NCI-H748 (cell line): ENCODE results near the gene FOXK1.
A peak's percentile ranks its signal among the peaks of the same experiment; 100 is the strongest.
"Not testable (repeated sequence)": the region's sequence is repeated elsewhere in the genome, so short reads cannot be mapped to it uniquely, and the experiment has no call there.

ENCODE experiments used
- DNase-seq: peaks from one replicate; lab custom pipeline; 2025; ENCODE audit not compliant: unreplicated experiment; lab: John Stamatoyannopoulos, UW

Gene FOXK1

DNA sequence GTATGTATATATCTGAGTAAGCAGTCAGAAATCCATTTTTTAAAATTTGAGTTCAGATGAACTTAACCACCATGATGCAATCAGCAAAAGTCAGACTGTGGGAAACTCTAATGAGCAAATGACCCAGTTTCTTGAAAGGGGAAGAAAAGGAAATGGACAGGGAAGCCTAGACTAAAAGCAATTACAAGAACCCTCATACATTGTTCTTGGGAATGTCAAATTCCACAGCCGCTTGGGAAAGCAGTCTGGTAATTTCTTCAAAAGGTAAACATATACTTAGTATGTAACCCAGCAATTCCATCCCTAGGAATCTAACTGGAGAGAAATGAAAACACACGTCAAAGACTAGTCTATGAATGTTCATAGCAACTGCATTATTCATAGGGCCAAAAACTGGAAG, 16.4 kb upstream of the FOXK1 start:
- no peak for DNase-seq

DNA sequence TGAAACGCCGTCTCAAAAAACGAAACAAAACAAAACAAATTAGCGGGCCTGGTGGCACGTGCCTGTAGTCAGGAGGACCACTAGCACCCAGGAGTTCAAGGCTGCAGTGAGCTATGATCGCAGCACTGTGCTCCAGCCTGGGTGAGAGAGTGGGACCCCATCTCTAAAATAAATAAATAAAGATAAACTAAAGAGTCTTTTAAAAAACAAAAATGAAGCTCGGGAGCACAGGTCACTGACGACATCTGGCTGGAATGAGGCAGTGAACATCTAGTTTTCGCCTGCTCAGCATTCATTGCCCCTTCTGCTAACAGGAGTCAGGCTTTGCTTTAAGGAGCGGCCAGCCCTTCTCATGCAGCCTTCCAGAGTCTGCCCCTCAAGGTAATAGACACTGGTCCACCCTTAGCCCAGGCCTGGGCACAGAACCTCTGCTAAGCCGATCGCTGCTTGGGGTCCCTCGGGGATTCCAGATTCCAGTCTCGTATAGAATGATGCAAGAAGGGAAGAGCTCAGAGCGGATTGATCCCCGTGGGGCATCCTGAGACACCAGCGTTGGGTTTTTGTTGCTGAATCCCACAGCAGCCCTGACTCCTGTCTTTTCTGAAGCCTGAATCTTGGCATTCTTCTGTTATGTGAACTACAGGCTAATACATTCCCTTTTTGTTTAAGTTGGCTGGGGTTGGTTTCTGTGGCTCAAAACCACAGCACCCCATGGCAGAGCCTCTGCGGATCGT, 14.2 kb upstream of the FOXK1 start:
- DNase-seq = no peak

DNA sequence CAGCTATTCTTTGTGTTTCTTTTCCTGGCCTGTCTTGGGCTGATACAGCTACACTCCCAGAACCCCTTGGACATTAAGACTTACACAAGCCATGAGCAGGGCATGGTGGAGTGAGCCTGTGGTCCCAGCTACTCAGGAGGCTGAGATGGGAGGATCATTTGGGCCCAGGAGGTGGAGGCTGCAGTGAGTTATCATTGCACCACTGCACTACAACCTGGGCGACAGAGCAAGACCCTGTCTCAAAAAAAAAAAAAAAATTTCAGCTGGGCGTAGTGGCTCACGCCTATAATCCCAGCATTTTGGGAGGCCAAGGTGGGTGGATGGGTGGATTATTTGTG, 13.6 kb upstream of the FOXK1 start:
- DNase-seq = no peak

DNA sequence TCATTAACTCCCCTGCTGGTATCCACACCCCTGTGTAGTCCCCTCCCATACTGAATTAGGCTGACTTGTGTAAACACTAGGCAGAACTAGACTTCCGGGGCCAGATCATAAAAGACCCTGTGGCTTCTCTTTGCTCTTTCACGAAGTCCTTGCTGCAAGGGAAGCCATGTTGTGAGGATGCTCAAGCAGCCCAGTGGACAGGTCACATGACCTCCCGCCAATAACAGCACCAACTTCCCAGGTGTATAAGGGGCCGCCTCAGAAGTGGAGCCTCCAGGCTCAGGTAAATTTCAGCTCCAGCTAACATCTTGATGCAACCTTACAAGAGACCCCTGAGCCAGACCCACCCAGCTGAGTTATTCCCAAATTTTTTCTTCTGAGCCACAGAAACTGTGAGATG, 11.3 kb upstream of the FOXK1 start:
- peak; percentile 63 for DNase-seq

DNA sequence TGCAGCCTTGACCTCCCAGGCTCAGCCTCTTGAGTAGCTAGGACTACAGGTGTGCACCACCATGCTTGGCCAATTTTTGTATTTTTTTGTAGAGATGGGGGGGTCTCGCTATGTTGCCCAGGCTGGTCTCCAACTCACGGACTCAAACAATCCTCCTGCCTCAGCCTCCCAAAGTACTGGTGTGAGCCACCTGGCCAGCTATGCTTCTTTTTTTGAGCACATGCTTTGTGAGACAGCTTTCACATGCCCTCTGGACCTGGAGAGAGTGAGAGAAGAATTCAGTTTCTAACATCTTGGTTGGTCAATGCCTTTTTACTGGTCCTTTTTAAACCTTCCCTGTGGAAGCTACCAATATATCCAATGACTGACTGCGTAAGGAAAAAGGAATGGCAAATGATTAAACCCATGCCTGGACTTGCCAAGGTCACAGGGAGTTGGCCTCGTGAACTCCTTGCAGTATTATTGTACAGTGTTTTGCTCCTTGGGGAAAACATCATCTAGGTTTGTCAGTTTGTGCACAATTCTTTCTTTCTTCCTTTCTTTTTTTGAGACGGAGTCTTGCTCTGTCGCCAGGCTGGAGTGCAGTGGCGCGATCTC, 6.2 kb upstream of the FOXK1 start:
- DNase-seq = no peak

DNA sequence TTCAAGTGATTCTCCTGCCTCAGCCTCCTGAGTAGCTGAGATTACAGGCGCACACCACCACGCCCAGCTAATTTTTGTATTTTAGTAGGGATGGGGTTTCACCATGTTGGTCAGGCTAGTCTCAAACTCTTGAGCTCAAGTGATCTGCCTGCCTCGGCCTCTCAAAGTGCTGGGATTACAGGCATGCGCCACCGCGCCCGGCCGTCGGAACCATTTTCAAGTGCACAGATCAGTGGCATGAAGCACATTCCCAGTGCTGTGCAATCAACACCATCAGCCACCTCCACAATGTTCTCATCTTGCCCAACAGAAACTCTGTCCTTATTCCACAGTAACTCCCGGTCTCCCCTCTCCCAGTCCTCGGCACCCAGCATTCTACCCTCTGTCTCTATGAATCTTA, 4.6 kb upstream of the FOXK1 start:
- DNase-seq = not testable (repeated sequence)

DNA sequence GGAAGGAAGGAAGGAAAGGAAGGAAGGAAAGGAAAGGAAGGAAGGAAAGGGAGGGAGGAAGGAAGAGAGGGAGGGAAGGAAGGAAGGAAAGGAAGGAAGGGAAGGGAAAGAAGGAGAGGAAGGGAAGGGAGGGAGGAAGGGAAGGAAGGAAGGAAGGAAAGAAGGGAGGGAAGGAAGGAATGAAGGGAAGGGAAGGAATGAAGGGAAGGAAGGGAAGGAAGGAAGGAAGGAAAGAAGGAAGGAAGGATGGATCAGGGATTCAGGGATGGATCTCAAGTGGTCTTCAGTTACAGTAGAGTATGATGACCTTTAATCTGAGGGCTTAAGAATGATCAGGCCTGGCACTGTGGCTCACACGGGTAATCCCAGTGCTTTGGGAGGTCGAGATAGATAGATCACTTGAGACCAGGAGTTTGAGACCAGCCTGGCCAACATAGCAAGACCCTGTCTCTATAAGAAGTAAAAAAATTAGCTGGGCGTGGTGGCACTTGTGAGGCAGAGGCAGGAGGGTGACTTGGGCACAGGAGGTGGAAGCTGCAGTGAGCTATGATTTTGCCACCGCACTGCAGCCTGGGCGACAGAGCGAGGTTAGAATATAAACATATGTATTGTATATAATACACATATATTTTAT, 760 bp upstream of the FOXK1 start:
- DNase-seq = peak; percentile 28

DNA sequence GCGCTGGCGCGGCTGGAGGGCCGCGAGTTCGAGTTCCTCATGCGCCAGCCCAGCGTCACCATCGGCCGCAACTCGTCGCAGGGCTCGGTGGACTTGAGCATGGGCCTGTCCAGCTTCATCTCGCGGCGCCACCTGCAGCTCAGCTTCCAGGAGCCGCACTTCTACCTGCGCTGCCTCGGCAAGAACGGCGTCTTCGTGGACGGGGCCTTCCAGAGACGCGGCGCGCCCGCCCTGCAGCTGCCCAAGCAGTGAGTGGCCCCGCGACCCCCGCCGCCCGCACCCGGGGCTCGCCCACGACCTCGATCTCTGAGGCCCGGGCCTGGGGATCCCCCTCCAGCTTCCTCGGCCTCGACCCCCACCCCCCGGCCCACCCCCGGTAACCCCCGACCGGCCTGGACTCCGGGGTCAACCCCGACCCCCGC, 537 bp downstream of the FOXK1 start:
- DNase-seq = peak; percentile 74

DNA sequence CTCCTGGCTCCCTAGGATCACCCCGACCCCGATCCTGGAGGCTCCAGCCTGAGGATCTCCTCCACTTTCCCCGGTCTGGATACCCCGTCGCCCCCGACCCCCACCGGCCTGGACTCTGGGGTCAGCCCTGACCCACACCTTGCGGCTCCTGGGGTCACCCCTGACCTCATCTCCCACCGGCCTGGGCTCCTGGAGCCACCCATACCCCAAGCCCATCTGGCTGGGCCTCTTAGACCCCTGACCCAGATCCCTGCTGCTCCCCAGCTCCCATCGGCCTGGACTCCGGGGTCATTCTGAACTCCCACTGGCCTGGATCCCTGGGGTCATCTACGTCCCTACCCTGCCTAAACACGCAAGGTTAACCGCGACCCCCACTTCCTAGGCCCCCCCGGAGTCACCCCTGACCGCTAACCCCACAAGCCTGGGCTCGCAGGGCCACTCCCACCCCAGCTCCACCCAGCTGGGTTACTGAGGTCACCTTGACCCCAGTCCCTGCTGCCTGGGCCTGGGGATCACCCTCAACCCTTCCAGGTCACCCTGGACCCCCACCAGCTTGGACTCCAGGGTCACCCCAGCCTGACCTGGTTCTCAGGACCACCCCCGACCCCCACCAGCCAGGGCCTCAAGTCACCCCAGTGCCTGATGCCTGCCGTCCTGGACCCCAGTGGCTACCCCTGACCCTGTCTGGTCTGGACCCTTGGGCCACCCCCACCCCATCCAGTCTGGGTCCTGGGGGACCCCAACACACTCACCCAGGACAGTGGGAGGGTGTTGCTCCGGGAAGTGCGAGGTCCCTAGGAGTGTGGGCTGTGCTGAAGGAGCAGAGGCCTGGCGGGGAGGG, 1.2 kb downstream of the FOXK1 start:
- no peak for DNase-seq

DNA sequence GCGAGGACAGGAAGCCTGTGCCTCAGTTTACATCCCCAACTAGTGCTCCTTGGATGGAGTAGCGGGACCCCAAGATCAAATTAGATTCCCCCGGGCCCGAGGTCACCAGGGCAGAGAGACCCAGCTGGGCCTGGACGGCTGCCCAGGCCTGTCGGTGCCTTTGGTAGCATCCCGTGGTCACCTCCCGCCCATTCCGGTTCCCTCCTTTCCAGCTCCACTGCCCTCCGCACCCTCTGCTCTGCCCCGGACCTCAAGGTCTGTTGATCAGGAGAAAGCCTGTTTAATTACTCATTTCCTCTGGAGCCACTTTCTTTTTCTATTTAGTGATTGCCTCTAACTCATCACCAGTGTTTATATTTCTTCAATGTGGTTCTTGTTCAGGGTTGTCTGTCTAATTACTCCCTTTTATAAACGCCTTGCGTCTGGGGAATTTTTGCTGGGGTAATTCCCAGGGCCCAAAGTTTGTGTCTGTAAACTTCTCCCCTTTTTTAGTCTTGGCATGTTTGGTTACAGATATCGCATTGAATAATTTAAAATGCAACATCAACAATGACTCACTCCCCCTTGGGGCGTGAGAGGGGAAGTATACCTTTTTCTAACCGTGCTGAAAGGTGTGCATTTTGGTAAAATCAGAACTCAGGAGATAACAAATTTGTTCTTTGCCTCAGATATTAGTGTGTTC, 1.9 kb downstream of the FOXK1 start:
- peak; percentile 25 for DNase-seq

DNA sequence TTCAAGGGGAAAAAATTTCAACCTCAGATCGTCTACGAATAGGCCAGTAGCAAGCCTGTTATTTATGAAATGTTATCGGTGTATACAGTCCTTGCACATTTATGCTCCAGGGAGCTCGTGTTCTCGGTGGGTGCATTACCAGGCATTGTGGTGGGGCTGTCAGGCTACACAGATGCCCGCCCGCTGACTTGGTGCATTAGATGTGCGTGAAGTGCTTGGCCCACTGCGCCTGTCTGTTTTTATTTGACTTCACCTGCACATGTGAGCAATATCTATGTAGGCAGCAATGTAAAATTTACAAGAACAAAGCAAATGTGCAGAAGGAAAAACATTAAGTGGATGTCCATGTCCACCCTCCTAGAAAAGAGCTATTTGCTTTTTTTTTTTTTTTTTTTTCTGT, 2.8 kb downstream of the FOXK1 start:
- DNase-seq = no peak

DNA sequence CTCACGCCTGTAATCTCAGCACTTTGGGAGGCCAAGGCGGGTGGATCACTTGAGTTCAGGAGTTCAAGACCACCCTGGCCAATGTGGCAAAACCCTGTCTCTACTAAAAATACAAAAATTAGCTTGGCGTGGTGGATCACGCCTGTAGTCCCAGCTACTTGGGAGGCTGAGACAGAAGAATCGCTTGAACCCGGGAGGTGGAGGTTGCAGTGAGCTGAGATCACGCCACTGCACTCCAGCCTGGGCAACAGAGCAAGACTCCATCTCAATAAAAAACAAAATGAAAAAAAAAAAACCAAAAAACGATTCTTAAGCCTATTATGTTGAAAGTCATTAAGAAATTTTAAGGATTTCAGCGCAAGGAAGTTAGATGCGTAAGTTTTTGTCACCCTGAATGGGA, 3.6 kb downstream of the FOXK1 start:
- DNase-seq = not testable (repeated sequence)

DNA sequence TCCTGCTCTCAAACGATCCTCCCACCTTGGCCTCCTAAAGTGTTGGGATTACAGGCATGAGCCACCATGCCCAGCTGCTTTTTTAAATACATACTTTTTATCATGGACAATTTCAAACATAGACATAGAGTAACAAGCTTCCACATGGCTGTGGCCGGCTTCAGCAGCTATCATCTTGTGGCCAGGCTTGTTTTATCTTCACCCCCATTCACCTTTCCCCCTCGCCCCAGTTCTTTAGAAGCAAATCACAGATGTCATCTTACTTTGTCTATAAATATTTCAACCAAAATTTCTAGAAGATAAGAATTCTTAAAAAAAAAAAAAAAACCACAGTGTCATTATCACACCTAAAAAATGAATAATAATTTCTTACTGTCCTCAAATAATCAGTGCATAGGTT, 5.9 kb downstream of the FOXK1 start:
- DNase-seq = no peak

DNA sequence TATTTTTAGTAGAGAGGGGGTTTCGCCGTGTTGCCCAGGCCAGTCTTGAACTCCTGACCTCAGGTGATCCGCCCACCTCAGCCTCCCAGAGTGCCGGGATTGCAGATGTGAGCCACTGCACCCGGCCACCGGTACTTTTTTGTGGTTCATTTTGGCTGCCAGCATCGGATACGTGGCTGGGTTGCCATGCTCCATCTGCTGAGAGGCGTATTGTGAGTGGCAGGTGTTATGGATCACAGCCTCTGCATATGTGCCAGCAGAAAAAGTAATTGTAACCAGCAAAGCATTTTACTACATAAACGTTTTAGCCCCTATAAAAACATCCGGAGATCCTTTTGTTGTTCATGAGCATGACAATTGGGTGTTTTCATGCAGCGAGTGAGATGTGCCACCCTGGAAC, 7.1 kb downstream of the FOXK1 start:
- peak; percentile 19 for DNase-seq

DNA sequence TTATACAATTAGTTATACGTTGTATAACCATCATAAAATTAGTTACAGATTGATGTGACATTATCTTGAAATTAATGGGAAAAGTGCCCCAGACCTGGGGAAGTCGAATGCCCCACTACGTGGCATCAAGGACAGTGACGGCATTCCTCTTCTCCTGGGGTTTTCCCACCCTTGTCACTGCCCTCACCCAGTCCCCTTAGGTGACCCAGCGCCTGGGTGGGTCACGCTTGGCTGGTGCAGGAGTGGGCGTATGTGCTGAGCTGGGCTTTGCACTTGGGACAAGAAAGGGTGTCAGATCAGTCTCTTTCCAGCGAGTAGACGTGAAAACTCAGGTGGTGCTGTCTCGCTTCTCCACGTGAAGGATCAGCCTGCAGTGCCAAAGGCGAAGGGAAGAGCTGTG, 7.6 kb downstream of the FOXK1 start:
- no peak for DNase-seq

DNA sequence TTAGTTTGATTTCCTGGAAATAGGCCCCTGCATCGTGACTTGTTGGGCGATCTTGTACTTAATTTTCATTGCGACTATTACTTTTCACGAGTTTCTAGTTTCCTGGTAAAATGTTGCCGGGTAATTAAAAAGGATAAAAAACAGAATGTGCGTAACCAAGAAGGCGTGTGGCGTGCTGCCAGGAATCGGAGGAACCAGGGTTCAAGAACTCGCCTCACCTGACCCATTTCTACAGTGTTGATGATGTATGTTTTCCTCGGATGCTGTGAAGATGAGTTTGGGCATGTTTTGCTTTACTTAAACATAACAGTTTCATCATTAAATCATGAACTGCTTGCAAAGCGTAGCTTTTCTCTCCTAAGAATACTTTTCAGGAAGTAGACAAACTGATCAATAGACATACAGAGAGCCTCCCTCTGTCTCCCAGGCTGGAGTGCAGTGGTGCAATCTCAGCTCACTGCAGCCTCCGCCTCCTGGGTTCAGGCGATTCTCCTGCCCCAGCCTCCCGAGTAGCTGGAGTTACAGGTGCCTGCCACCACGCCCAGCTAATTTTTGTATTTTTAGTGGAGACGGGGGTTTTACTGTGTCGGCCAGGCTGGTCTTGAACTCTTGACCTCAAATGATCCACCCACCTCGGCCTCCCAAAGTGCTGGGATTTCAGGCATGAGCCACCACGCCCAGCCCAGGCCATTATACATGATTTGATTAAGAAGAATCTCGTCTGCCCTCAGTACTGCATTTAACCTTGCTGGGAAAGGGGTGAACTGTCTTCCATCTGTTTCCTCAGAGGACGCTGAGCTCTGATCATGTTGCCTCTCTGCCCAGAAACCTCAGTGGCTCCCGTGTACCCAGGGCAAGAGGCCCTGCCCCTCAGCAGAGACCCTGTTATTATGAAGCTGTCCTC, 9.1 kb downstream of the FOXK1 start:
- no peak for DNase-seq

DNA sequence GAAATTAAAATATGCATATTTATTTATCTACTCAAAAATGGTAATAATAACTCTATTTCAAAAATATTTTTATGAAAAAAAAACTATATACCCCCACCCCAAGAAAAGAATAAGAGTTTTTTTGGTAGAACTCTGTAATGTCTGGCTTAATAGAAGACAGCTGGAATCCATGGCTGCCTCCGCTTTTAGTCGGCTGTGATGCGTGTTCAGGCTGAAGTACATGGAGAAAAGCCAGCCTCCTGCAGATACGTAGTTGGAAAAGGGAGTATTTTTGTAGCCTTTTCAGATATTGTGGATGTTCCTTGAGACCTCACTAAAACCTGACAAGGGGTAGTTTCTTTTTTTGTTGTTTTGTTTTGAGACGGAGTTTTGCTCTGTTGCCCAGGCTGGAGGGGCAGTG, 10.0 kb downstream of the FOXK1 start:
- no peak for DNase-seq

DNA sequence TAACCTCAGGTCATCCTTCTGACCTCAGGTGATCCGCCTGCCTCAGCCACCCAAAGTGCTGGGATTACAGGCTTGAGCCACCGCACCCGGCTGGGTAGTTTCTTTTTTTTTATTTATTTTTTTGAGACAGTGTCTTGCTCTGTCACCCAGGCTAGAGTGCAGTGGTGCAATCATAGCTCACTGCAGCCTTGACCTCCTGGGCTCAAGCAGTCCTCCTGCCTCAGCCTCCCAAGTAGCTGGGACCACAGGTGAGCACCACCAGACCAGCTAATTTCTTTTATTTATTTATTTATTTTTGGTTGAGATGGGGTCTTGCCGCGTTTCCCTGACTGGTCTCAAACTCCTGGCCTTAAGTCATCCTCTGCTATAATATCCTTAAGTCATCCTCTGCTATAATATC, 10.5 kb downstream of the FOXK1 start:
- not testable (repeated sequence) for DNase-seq

DNA sequence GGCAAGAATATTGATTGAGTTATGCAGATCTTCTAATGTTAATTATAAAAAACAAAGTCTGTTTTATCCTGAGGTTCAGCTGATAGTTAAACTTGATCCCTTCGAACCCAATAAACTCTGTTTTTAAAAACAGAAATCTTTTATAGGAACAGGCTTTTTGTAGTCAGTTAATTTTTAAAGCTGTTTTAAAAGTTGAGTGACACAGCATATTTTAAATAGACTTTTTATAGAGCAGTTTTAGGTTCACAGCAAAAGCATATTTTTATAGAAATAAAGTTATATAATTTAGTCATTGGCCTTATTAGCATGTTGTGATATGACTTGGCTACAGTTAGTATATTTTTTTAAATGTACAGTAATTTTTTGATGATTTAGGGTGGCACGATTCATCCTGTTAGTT, 11.1 kb downstream of the FOXK1 start:
- DNase-seq = no peak

DNA sequence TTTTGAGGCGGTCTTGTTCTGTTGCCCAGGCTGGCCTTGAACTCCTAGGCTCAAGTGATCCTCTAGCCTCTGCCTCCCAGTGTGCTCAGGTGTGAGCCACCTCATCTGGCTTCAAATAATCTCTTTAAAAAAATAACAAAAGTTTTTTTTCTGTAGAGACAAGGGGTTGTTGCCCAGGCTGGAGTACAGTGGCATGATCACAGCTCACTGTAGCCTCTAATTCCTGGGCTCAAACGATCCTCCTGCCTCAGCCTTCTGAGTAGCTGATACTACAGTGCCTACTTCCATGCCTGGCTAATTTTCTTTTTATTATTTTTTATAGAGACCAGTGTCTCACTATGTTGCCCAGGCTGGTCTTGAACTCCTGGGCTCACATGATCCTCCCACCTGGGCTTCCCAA, 11.7 kb downstream of the FOXK1 start:
- DNase-seq = no peak
